ENCODE data around the gene MAP4K4.
A peak's percentile ranks its signal among the peaks of the same experiment; 100 is the strongest.

The MAP4K4 gene

DNA sequence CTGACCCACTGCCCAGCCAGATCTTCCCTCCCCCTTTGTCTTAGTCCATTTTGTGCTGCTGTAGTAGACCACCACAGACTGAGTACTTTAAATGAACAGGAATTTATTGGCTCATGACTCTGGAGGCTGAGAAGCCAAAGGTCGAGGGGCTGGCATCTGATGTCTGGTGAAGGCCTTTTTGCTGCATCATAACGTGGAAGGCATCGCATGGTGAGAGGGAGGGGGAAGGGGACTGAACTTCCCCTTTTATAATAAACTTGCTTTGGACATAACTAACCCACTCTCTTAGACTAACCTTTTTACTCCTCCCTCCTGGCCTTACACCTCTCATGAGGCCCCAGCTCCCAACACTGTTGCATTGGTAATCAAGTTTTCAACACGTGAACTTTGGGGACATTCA, 83.8 kb downstream of the MAP4K4 start:
- no peaks in the 10 kb centered on the region for H3K27me3 Mint-ChIP-seq

DNA sequence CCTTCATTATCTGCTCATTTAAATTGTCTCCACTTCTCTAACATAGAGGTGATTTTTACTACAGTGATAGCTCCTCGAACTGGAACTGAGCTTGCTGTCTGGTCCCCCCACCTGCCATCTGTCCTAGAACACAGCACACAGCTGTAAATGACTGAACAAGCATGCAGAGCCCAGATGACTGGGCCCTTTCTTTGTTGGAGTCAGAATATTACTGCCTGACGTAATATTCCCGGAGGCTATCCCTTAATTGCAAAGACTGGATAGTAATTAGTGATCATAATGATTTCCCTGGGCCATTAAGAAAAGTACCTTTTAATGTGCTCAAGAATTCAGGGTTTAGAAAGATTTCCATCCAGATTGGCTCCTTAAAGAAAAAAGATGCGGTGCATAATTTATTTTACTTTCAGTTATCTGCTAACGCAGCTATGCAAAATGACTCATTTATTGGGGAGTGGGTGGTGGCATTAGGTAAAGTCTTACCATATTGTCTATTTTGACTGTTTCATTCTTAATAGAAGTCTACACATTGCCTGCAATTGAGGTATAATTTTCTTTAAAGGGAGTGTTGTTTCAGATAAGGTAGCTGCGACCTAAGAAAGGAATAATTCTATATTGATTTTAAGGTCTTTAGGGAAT, 84.4 kb downstream of the MAP4K4 start:
- Mint-ChIP-seq H3K4me1 (ENCODE audit: low read depth) (peaks cover 49% of the 10 kb centered on the region), H3K27me3 (no peaks in the 10 kb centered on the region), H3K27ac (peak overlapping the region; percentile 68), H3K9me3 (no peaks in the 10 kb centered on the region), H3K4me3 (no peak overlapping the region), H3K36me3 (ENCODE audit: low read depth) (no peaks in the 10 kb centered on the region)
- intact Hi-C loops (cut with micrococcal nuclease): no loop called here

More for the DNA sequence above, 83.8 kb downstream of the MAP4K4 start:
- intact Hi-C loops (cut with micrococcal nuclease): no loop called here
- Mint-ChIP-seq H3K9me3 (no peaks in the 10 kb centered on the region), H3K4me1 (ENCODE audit: low read depth) (peaks cover 49% of the 10 kb centered on the region), H3K27ac (peak overlapping the region; percentile 68), H3K36me3 (ENCODE audit: low read depth) (no peaks in the 10 kb centered on the region), H3K4me3 (no peak overlapping the region)

DNA sequence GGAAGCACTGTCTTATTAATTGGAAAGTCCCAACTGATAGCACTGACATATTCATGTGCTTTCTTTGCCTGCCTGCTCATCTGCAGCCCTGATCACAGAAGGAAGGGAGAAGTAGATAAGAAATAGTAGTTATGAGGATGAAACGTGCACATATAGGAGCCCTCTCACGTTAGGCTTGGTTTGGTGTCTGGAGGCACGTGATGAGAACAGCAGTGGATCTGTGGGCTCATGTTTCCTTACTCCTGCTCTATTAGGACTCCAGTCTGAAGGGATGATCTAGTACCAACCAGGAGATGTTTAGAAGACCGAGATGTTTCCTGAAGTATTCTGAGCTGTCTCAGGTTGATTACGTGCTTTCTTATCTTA, 84.9 kb downstream of the MAP4K4 start:
- no peak overlapping the region for H3K4me3 Mint-ChIP-seq
- no peaks in the 10 kb centered on the region for H3K9me3 Mint-ChIP-seq
- no peak overlapping the region for H3K27ac Mint-ChIP-seq
- no peaks in the 10 kb centered on the region for H3K27me3 Mint-ChIP-seq
- peaks cover 44% of the 10 kb centered on the region for H3K4me1 Mint-ChIP-seq (ENCODE audit: low read depth)
- H3K36me3 Mint-ChIP-seq (ENCODE audit: low read depth): no peaks in the 10 kb centered on the region
- intact Hi-C loops (cut with micrococcal nuclease): no loop called here

DNA sequence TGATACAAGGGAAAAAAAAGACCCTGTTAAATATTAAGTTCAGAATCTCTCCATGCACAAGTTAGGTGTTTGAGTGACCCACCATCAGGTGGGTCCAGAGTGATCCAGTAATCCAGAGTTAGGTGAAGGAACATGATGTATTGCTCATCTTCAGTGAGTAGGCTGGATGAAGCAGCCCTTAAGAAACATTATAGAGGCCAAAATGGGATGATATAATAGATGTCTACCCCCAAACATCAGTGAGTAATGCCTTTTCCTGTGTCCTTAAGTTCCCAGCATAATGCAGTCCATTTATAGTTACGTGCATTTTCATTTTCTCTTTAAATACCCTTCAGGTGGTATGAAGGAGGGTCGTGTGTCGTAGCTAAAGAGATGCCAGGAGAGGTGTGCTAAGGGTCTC, 89.6 kb downstream of the MAP4K4 start:
- Mint-ChIP-seq H3K36me3 (ENCODE audit: low read depth) (peaks cover 16% of the 10 kb centered on the region), H3K4me1 (ENCODE audit: low read depth) (peaks cover 20% of the 10 kb centered on the region), H3K27me3 (no peaks in the 10 kb centered on the region), H3K27ac (no peak overlapping the region), H3K4me3 (no peak overlapping the region), H3K9me3 (no peaks in the 10 kb centered on the region)
- intact Hi-C loops (cut with micrococcal nuclease): no loop called here

DNA sequence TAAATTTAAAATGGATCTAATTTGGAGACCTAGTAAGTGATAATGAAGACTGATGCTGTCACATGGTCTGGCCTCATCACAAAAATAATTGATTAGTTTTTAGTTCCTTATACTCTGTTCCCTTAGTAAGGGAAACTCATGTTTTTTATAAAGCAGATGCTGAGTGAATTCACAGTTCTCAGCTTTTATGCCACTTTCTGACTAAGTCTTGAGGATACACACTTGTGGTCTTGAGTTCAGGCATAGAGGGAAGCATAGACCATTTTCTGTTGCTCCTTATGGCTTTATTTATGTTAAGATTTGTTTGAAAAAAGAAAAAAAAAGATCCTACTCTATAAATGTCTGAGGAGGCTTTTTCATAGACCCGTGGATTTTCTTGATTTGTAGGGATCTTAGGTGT, 91.1 kb downstream of the MAP4K4 start:
- peaks cover 17% of the 10 kb centered on the region for H3K4me1 Mint-ChIP-seq (ENCODE audit: low read depth)
- H3K4me3 Mint-ChIP-seq: no peak overlapping the region
- intact Hi-C loops (cut with micrococcal nuclease): no loop called here

DNA sequence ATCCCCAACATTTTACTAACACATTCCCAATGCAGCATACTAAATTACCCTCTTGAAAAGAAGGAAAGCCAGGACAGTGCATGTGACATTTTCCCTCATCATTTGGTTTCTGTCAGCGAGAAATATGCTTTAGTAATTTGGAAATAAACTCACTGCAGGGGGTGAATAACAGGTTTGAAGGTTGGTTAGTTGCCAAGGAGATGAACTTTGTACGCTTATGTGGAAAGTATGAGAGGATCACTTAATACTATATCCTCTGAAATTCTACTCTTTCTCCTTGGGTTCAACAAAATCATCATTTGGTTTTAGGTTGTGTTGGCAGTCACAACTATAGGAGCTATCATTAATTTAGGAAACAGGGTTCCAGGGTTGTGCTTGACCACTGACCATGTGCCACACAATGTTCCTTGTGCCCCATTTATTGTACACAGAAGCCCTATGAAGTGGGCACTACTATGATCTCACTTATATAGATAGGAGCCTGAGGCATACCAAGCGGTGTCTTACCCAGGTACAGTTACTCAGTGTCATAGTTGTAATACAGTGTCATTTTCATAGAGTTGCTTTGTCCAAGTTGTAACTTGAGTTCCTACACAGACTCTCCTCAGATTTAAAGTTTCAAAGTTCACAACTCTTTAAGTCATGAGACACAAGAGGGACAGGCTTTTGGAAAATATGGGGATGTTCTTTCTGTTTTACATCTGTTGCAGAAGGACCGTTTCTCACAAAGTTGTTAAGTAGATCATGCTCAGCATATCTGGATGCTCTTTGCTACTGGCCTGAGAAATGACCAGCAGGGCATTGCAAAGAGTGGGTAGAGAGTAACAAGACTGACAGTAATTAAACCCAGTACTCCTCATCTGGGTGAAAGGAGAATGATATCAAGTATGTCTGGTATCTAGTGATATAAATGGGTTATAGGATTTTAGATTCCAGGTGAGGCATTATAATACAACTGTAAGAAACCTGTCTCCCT, 91.8 kb downstream of the MAP4K4 start:
- Mint-ChIP-seq H3K27ac (no peak overlapping the region), H3K27me3 (no peaks in the 10 kb centered on the region), H3K4me3 (no peak overlapping the region), H3K9me3 (no peaks in the 10 kb centered on the region), H3K36me3 (ENCODE audit: low read depth) (peaks cover 23% of the 10 kb centered on the region), H3K4me1 (ENCODE audit: low read depth) (peaks cover 17% of the 10 kb centered on the region)
- intact Hi-C loops (cut with micrococcal nuclease): no loop called here

More for the DNA sequence above, 91.1 kb downstream of the MAP4K4 start:
- peaks cover 23% of the 10 kb centered on the region for H3K36me3 Mint-ChIP-seq (ENCODE audit: low read depth)
- no peaks in the 10 kb centered on the region for H3K27me3 Mint-ChIP-seq
- H3K27ac Mint-ChIP-seq: no peak overlapping the region
- no peaks in the 10 kb centered on the region for H3K9me3 Mint-ChIP-seq

DNA sequence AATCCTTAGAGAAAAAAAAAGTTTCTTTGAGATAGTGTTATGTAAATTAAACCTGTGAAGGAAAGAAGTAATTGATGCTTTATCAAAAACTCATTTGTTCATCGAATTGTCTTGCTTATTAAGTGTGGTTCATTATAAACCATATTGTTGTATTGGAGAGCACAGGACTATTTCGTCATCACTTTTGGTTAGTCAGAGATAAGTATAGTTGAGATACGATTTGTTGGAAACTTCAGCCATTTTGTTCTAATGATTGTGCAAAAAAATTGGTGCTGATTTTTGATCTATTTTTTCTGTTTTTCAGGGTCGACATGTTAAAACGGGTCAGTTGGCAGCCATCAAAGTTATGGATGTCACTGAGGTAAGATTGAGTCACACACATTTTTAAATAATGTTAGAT, 92.9 kb downstream of the MAP4K4 start:
- Mint-ChIP-seq H3K27ac (no peak overlapping the region), H3K36me3 (ENCODE audit: low read depth) (peaks cover 23% of the 10 kb centered on the region), H3K9me3 (no peaks in the 10 kb centered on the region), H3K4me3 (no peak overlapping the region), H3K27me3 (no peaks in the 10 kb centered on the region), H3K4me1 (ENCODE audit: low read depth) (peaks cover 17% of the 10 kb centered on the region)
- intact Hi-C loops (cut with micrococcal nuclease): no loop called here

DNA sequence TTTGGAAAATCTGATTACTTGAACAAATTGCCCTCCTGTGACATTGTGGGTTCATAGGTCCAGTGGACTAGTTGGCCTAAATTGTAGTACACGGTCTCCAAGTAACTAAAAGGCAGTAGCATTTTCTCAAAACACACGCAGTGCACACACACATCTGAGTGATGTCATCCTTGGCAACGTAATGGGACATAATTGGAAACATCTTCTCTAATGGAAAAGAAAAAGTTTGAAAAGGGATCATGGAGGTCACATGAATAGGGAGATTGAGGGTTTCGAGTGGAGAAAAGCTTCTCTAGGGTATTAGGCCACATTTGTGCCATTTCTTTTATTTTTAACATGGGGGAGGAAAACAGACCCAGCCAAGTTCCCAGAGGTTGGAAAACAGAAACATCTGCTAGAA, 93.3 kb downstream of the MAP4K4 start:
- Mint-ChIP-seq H3K36me3 (ENCODE audit: low read depth) (peaks cover 23% of the 10 kb centered on the region), H3K27me3 (no peaks in the 10 kb centered on the region), H3K4me1 (ENCODE audit: low read depth) (peaks cover 17% of the 10 kb centered on the region), H3K27ac (no peak overlapping the region), H3K9me3 (no peaks in the 10 kb centered on the region), H3K4me3 (no peak overlapping the region)
- intact Hi-C loops (cut with micrococcal nuclease): no loop called here

DNA sequence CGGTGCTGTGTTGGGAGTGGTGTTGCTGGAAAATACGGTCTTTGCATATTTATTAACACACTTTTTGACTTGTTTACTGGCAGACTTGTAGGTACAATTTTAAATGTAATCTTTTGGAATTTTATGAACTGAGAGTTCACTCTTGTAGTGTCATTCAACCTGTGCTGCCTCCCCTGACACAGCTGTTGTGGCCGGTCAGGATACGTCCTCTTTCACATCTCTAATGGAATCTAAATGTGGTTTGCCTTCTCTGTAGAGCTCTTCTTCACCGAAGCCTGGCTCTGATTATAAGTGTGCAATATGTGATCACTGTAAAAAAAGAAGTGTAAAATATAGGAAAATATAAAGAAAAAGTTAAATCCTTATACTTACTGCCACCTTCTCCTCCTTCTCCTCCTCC, 94.7 kb downstream of the MAP4K4 start:
- Mint-ChIP-seq H3K27ac (peak overlapping the region; percentile 9), H3K27me3 (no peaks in the 10 kb centered on the region), H3K4me3 (no peak overlapping the region), H3K36me3 (ENCODE audit: low read depth) (peaks cover 23% of the 10 kb centered on the region), H3K4me1 (ENCODE audit: low read depth) (peaks cover 24% of the 10 kb centered on the region), H3K9me3 (no peaks in the 10 kb centered on the region)
- intact Hi-C loops (cut with micrococcal nuclease): no loop called here

DNA sequence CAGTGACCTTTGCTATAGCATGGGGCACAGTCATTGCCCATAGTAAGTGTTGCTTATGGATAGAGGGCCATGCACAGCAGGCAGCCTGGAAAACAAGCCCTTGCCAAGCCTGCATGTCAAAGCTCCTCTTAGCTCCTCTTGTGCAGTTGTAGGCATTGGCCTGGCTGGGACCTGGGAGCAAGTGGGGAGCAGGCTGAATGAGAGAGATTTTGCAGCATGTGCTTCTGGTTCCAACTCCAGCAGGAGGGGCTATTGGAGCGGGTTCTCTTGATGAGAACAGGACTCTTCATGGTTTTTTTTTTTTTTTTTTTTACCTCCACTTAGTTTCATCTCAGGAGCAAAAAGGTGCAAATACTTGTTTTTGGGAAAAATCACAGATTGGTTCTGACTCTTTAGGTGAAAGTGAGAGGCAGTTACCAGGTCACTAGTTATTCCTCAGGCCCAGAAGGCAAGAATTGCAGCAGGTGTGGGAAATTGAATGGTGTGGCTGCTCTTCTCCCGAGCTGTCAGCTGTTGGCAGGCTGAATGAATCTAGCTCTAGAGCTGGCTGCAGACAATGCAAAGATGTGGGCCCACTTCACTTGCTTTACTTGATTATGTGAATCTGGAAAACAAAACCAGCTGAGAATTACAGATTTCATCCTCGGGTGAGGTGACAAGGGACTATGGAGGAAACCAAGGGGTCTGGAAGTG, 95.9 kb downstream of the MAP4K4 start:
- Mint-ChIP-seq H3K9me3 (no peaks in the 10 kb centered on the region), H3K27ac (no peak overlapping the region), H3K36me3 (ENCODE audit: low read depth) (peaks cover 23% of the 10 kb centered on the region), H3K4me3 (no peak overlapping the region), H3K4me1 (ENCODE audit: low read depth) (peaks cover 22% of the 10 kb centered on the region), H3K27me3 (no peaks in the 10 kb centered on the region)
- intact Hi-C loops (cut with micrococcal nuclease): no loop called here

DNA sequence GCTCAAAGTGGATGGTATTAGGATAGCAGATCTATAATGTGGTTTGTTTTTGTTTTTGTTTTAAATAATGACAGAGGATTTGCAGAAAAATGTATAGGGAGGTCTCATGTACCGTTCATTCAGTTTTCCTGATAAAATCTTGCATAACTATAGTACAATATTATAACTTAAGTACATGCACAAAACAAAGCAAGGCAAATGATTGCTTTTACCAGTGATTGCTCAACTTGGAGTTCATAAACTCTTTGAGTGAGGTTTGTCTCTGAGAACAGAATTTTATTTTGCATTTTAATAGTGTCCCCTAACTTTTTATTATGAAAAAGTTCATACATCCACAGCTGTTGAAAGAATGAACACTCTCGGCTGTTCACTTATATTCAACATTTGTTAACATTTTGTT, 96.6 kb downstream of the MAP4K4 start:
- Mint-ChIP-seq H3K27me3 (no peaks in the 10 kb centered on the region), H3K4me1 (ENCODE audit: low read depth) (peaks cover 22% of the 10 kb centered on the region), H3K36me3 (ENCODE audit: low read depth) (peaks cover 23% of the 10 kb centered on the region), H3K4me3 (no peak overlapping the region), H3K9me3 (no peaks in the 10 kb centered on the region), H3K27ac (no peak overlapping the region)
- intact Hi-C loops (cut with micrococcal nuclease): no loop called here

DNA sequence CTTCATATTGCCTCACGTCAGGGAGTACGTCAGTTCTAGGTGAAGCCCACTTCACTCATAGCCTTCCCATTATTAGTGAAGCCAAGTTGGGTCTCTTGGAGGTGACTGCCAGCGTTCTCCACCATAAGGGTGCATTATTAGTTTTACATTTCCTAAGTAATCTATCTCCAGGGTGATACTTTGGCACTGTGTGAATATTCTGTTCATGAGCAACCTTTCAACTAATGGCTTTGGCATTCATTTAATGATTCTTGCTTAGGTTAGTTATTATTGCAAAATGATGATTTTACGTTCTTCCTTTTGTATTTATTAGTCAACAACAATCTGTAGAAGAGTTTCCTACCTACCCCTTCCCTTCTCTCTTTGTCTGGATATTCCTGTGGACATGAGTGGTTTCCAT, 97.5 kb downstream of the MAP4K4 start:
- H3K27me3 Mint-ChIP-seq: no peaks in the 10 kb centered on the region
- H3K9me3 Mint-ChIP-seq: no peaks in the 10 kb centered on the region
- peaks cover 28% of the 10 kb centered on the region for H3K36me3 Mint-ChIP-seq (ENCODE audit: low read depth)
- no peak overlapping the region for H3K27ac Mint-ChIP-seq
- H3K4me1 Mint-ChIP-seq (ENCODE audit: low read depth): peaks cover 25% of the 10 kb centered on the region
- intact Hi-C loops (cut with micrococcal nuclease): no loop called here
- no peak overlapping the region for H3K4me3 Mint-ChIP-seq

DNA sequence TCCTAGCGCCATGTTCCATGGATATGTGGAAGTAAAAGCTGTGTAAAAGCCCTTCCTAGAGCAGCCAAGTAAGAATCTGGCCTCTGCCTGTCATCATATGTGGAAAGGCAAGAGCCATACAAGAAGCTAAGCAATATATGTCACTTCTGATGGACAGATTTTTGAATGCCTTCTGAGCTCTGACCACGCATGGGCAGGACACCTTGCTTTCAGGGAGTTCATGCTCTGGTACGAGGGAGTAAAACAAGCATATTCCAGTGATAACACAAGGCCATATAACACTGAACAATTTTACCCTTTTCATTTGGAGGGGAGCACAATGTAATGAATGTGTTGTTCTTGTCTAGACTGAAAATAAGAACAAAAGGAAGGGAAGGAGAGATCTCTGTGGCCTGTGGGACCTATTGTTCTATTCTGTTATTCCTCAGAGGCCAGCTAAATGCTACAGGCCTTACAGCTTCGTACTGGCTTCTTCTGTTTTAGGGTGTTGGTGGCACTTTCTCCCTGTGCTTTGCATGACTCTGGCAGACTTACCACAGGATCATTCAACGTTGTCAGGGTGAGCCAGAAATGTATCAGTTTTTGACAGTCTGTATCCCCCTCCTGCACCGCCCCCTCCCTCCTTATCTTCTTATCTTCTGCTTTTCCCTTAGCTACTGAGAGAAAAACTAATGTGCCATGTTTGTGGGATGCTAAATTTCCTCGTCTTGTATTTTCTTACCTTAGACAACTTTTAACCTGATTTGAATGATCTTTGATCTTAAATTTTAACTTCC, 99.5 kb downstream of the MAP4K4 start:
- Mint-ChIP-seq H3K4me3 (no peak overlapping the region), H3K36me3 (ENCODE audit: low read depth) (peaks cover 12% of the 10 kb centered on the region), H3K9me3 (no peaks in the 10 kb centered on the region), H3K27ac (no peak overlapping the region), H3K27me3 (no peaks in the 10 kb centered on the region), H3K4me1 (ENCODE audit: low read depth) (peaks cover 30% of the 10 kb centered on the region)
- intact Hi-C loops (cut with micrococcal nuclease): no loop called here

Measured in dendritic cell treated with granulocyte-macrophage colony-stimulating factor and Interleukin-4, amounts not matched to agents 40 ng/mL and 50 ng/mL, for 4 days (primary cell).